ENCODE data around the gene IFNAR2.

Gene IFNAR2

DNA sequence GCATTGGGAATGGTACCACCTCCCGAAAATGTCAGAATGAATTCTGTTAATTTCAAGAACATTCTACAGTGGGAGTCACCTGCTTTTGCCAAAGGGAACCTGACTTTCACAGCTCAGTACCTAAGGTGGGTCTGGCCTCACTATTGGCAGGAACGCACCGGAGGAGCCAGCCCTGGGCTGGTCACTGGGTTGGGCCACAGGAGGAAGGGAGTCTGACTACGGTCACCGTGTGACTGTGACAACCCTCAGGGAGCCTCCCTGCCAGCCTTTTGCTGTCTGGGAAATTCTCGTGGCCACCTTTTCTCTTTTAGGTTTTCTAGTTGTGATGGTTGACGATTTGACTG is 38.6 kb downstream of the IFNAR2 start:
- peaks cover 10 to 31% (median 25%) of the 10 kb centered on the region in 4 experiments for H3K4me1 ChIP-seq (ENCODE audit: control extremely low read depth in 1 of 4, control insufficient read depth in 4 of 4, insufficient read depth in 4 of 4, low read length in 3 of 4)
- WGBS (ENCODE audit: insufficient coverage), result 95% methylated on average over 5 of the region's 7 CpGs
- H3K27me3 ChIP-seq (replicated peaks in 2 of 5; ENCODE audit: control insufficient read depth in 4 of 5, insufficient read depth in 5 of 5, low read length in 4 of 5), result no peaks in the 10 kb centered on the region
- peaks cover 8 to 39% (median 21%) of the 10 kb centered on the region in 4 experiments for H3K36me3 ChIP-seq (ENCODE audit: control insufficient read depth in 4 of 4, insufficient read depth in 4 of 4, low read length in 3 of 4)
- CTCF ChIA-PET, result no interaction called here
- POLR2A ChIA-PET, result no interaction called here
- no peak for DNase-seq
- H3K4me3 ChIP-seq (ENCODE audit: control insufficient read depth in 1 of 7, extremely low read depth in 1 of 7, insufficient read depth in 4 of 7, low read depth in 2 of 7, low read length in 6 of 7), result no peak overlapping the region
- no peak overlapping the region for H3K27ac ChIP-seq (ENCODE audit: insufficient read depth in 1 of 2, low read depth in 1 of 2, low read length in 2 of 2, poor library complexity in 1 of 2, severe bottlenecking in 2 of 2)
- no peaks in the 10 kb centered on the region for H3K9me3 ChIP-seq (ENCODE audit: control extremely low read depth in 1 of 5, control insufficient read depth in 4 of 5, insufficient read depth in 2 of 5, low read depth in 1 of 5, low read length in 4 of 5)

DNA sequence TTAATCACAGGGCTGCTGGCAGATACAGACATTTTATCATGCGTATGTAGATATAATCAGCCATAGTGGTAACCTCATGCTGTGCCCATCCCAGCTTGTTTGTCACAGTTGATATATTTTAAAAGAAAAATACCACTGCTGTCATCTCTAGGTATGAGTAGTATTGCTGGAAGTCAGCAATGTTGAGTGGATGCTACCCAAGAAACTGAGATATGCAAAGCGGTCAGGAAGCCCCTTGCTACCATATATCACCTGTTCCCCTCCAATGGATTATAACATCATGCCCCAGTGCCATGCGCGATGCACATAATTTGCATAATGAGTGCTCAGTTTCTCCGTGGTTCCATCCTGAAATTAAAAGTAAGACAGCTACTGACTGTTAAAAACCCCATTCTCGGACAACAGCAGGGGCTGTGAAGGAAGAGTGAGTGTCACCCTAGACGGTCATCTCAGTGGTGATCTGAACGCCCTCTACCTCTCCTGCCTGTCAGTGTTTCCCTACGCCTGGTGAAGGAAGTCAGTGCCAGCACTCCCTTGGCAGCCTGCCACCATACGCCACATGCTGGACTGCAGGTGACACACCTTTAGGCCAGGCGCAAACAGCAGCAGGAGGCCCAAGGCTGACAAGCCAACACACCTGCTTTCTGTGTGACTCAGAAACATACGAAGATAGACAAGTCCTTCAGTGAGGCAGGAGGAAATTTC is 39.2 kb downstream of the IFNAR2 start:
- peaks cover 10 to 31% (median 25%) of the 10 kb centered on the region in 4 experiments for H3K4me1 ChIP-seq (ENCODE audit: control extremely low read depth in 1 of 4, control insufficient read depth in 4 of 4, insufficient read depth in 4 of 4, low read length in 3 of 4)
- DNase-seq, result no peak
- H3K9me3 ChIP-seq (ENCODE audit: control extremely low read depth in 1 of 5, control insufficient read depth in 4 of 5, insufficient read depth in 2 of 5, low read depth in 1 of 5, low read length in 4 of 5), result no peaks in the 10 kb centered on the region
- no peaks in the 10 kb centered on the region for H3K27me3 ChIP-seq (replicated peaks in 2 of 5; ENCODE audit: control insufficient read depth in 4 of 5, insufficient read depth in 5 of 5, low read length in 4 of 5)
- H3K27ac ChIP-seq (ENCODE audit: insufficient read depth in 1 of 2, low read depth in 1 of 2, low read length in 2 of 2, poor library complexity in 1 of 2, severe bottlenecking in 2 of 2), result no peak overlapping the region
- ChIA-PET POLR2A (no interaction called here), CTCF (no interaction called here)
- no peak overlapping the region for H3K4me3 ChIP-seq (ENCODE audit: control insufficient read depth in 1 of 7, extremely low read depth in 1 of 7, insufficient read depth in 4 of 7, low read depth in 2 of 7, low read length in 6 of 7)
- WGBS (ENCODE audit: insufficient coverage), result 93% methylated on average over 10 of the region's 12 CpGs
- H3K36me3 ChIP-seq (ENCODE audit: control insufficient read depth in 4 of 4, insufficient read depth in 4 of 4, low read length in 3 of 4), result peaks cover 6 to 40% (median 20%) of the 10 kb centered on the region in 4 experiments

DNA sequence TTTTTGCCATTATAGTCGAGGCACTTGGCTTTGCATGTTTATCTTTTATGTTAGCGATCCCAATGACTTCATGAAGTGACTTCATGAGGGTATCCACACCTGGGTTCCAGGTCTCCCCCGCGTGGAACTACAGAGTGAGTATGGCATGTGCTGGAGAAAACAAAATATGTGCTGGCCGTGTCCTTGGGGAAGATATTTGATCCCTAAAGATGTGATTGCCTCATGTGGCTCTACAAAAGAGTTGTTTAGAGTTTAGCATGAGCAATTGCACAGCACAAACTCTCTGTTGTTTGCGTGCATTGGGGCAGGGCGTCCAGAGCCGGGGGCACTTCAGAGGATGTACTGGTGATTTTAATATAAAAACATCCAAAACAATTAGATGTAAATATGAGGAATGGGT is 41.2 kb downstream of the IFNAR2 start:
- H3K27me3 ChIP-seq (replicated peaks in 2 of 5; ENCODE audit: control insufficient read depth in 4 of 5, insufficient read depth in 5 of 5, low read length in 4 of 5), result no peaks in the 10 kb centered on the region
- peaks cover 0 to 7% (median 4%) of the 10 kb centered on the region in 5 experiments for H3K9me3 ChIP-seq (ENCODE audit: control extremely low read depth in 1 of 5, control insufficient read depth in 4 of 5, insufficient read depth in 2 of 5, low read depth in 1 of 5, low read length in 4 of 5)
- no peak overlapping the region for H3K27ac ChIP-seq (ENCODE audit: insufficient read depth in 1 of 2, low read depth in 1 of 2, low read length in 2 of 2, poor library complexity in 1 of 2, severe bottlenecking in 2 of 2)
- DNase-seq, result no peak
- H3K36me3 ChIP-seq (ENCODE audit: control insufficient read depth in 4 of 4, insufficient read depth in 4 of 4, low read length in 3 of 4), result peaks cover 8 to 40% (median 28%) of the 10 kb centered on the region in 4 experiments
- no peak overlapping the region for H3K4me3 ChIP-seq (ENCODE audit: control insufficient read depth in 1 of 7, extremely low read depth in 1 of 7, insufficient read depth in 4 of 7, low read depth in 2 of 7, low read length in 6 of 7)
- peaks cover 4 to 15% (median 13%) of the 10 kb centered on the region in 4 experiments for H3K4me1 ChIP-seq (ENCODE audit: control extremely low read depth in 1 of 4, control insufficient read depth in 4 of 4, insufficient read depth in 4 of 4, low read length in 3 of 4)
- ChIA-PET CTCF (no interaction called here), POLR2A (interaction anchor here (0.6 to 0.7 kb wide), 3 partner anchors 9 to 236 kb away, joined by 3 to 4 read pairs (median 4); no protein-coding TSS in a partner anchor)
- WGBS (ENCODE audit: insufficient coverage), result 93% methylated on average over 4 of the region's 8 CpGs

GRCh38 chr21:33273044-33273443 is 43.3 kb downstream of the IFNAR2 start:
- Histone ChIP-seq H3K27ac (ENCODE audit: insufficient read depth in 1 of 2, low read depth in 1 of 2, low read length in 2 of 2, poor library complexity in 1 of 2, severe bottlenecking in 2 of 2) (no peak overlapping the region), H3K36me3 (ENCODE audit: control insufficient read depth in 4 of 4, insufficient read depth in 4 of 4, low read length in 3 of 4) (peaks cover 12 to 53% (median 32%) of the 10 kb centered on the region in 4 experiments), H3K9me3 (ENCODE audit: control extremely low read depth in 1 of 5, control insufficient read depth in 4 of 5, insufficient read depth in 2 of 5, low read depth in 1 of 5, low read length in 4 of 5) (peaks cover 0 to 7% (median 4%) of the 10 kb centered on the region in 5 experiments), H3K4me1 (ENCODE audit: control extremely low read depth in 1 of 4, control insufficient read depth in 4 of 4, insufficient read depth in 4 of 4, low read length in 3 of 4) (no peaks in the 10 kb centered on the region), H3K27me3 (replicated peaks in 2 of 5; ENCODE audit: control insufficient read depth in 4 of 5, insufficient read depth in 5 of 5, low read length in 4 of 5) (no peaks in the 10 kb centered on the region), H3K4me3 (ENCODE audit: control insufficient read depth in 1 of 7, extremely low read depth in 1 of 7, insufficient read depth in 4 of 7, low read depth in 2 of 7, low read length in 6 of 7) (no peak overlapping the region)
- POLR2A ChIA-PET, result no interaction called here
- DNase-seq, result no peak
- 97% methylated on average over 5 of the region's 6 CpGs for WGBS (ENCODE audit: insufficient coverage)
- CTCF ChIA-PET, result interaction anchor here (0.9 to 1.5 kb wide), 2 partner anchors 73 to 172 kb away, joined by 3 to 6 read pairs; no protein-coding TSS in a partner anchor

DNA sequence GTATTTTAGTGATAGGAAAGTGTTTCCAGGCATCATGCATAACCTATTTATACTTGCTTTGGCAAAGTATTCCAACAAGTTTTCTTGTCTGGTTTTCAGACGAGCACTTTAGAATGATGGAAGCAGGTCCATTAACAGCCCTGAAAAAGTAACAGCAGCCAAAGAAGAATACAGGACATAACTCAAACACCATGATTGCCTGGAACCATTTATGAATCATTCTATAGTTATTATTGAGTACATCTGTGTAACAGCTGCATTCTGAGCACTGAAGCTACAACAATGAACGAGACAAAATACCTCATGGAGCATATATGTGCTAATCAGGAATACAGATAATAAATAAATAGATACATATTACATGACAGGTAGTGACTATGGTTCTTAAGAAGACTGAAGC is 49.0 kb downstream of the IFNAR2 start:
- ChIA-PET CTCF (interaction anchor here (0.8 kb wide), 1 partner anchor 12 kb away, joined by 3 read pairs; no protein-coding TSS in a partner anchor), POLR2A (no interaction called here)
- Histone ChIP-seq H3K4me1 (ENCODE audit: control extremely low read depth in 1 of 4, control insufficient read depth in 4 of 4, insufficient read depth in 4 of 4, low read length in 3 of 4) (no peaks in the 10 kb centered on the region), H3K27ac (ENCODE audit: insufficient read depth in 1 of 2, low read depth in 1 of 2, low read length in 2 of 2, poor library complexity in 1 of 2, severe bottlenecking in 2 of 2) (no peak overlapping the region), H3K36me3 (ENCODE audit: control insufficient read depth in 4 of 4, insufficient read depth in 4 of 4, low read length in 3 of 4) (peaks cover 16 to 74% (median 36%) of the 10 kb centered on the region in 4 experiments), H3K9me3 (ENCODE audit: control extremely low read depth in 1 of 5, control insufficient read depth in 4 of 5, insufficient read depth in 2 of 5, low read depth in 1 of 5, low read length in 4 of 5) (peaks cover 0 to 24% (median 11%) of the 10 kb centered on the region in 5 experiments), H3K27me3 (replicated peaks in 2 of 5; ENCODE audit: control insufficient read depth in 4 of 5, insufficient read depth in 5 of 5, low read length in 4 of 5) (no peaks in the 10 kb centered on the region), H3K4me3 (ENCODE audit: control insufficient read depth in 1 of 7, extremely low read depth in 1 of 7, insufficient read depth in 4 of 7, low read depth in 2 of 7, low read length in 6 of 7) (no peak overlapping the region)
- no peak for DNase-seq
- WGBS (ENCODE audit: insufficient coverage), result 100% methylated on average over 1 of the region's 2 CpGs

- CTCF ChIA-PET, result no interaction called here
- no peaks in the 10 kb centered on the region for H3K4me1 ChIP-seq (ENCODE audit: control extremely low read depth in 1 of 4, control insufficient read depth in 4 of 4, insufficient read depth in 4 of 4, low read length in 3 of 4)
- POLR2A ChIA-PET, result no interaction called here
- no peak for DNase-seq
- 100% methylated on average over 2 of the region's 3 CpGs for WGBS (ENCODE audit: insufficient coverage)
- no peak overlapping the region for H3K27ac ChIP-seq (ENCODE audit: insufficient read depth in 1 of 2, low read depth in 1 of 2, low read length in 2 of 2, poor library complexity in 1 of 2, severe bottlenecking in 2 of 2)
- peaks cover 18 to 76% (median 35%) of the 10 kb centered on the region in 4 experiments for H3K36me3 ChIP-seq (ENCODE audit: control insufficient read depth in 4 of 4, insufficient read depth in 4 of 4, low read length in 3 of 4)
- H3K27me3 ChIP-seq (replicated peaks in 2 of 5; ENCODE audit: control insufficient read depth in 4 of 5, insufficient read depth in 5 of 5, low read length in 4 of 5), result no peaks in the 10 kb centered on the region
- H3K9me3 ChIP-seq (ENCODE audit: control extremely low read depth in 1 of 5, control insufficient read depth in 4 of 5, insufficient read depth in 2 of 5, low read depth in 1 of 5, low read length in 4 of 5), result peaks cover 0 to 22% (median 11%) of the 10 kb centered on the region in 5 experiments
- H3K4me3 ChIP-seq (ENCODE audit: control insufficient read depth in 1 of 7, extremely low read depth in 1 of 7, insufficient read depth in 4 of 7, low read depth in 2 of 7, low read length in 6 of 7), result no peak overlapping the region
Measured at GRCh38 chr21:33279330-33279820, 49.6 kb downstream of the IFNAR2 start.

All from common myeloid progenitor, CD34-positive (primary cell).